ENCODE results near the gene C5orf63.

- TF ChIP-seq CTCF (IDR thresholded peaks at IDR 0.05; ENCODE audit: low read depth, low read length, missing input control) (no peak), FOXA1 (IDR thresholded peaks at IDR 0.05) (no peak), REST (IDR thresholded peaks at IDR 0.05) (no peak), MAX (IDR thresholded peaks at IDR 0.05) (no peak), YY1 (IDR thresholded peaks at IDR 0.05) (no peak), RAD21 (IDR thresholded peaks at IDR 0.05) (no peak), RXRA (IDR thresholded peaks at IDR 0.05) (no peak), JUND (IDR thresholded peaks at IDR 0.05) (no peak), ATF3 (IDR thresholded peaks at IDR 0.05) (no peak)
These were observed 21.7 kb downstream of the C5orf63 start for GRCh38 chr5:127051591-127051990.

Measured in liver (tissue), 3 donors.